SJCRH30 (cell line): Measurements from ENCODE around the gene PROP1. TPM values are rescaled to one million over a fixed set of nuclear protein-coding genes. Genes with fewer than 3 reads are reported as not detected.
"Not testable (repeated sequence)": the region's sequence is repeated elsewhere in the genome, so short reads cannot be mapped to it uniquely, and the experiment has no call there.

ENCODE experiments used
- DNase-seq, 2 experiments: peaks; one replicate each; pipeline ENCODE4 v3.0.0-alpha.2; 2015 to 2020
- H3K27ac ChIP-seq: fragments of 250-450 bp; sonication (Bioruptor Pico); 2 replicates; pipeline ENCODE4 v1.5.1; 2020; ENCODE audit warnings: mild to moderate bottlenecking, moderate library complexity
- H3K27me3 ChIP-seq: fragments of 250-450 bp; sonication (Bioruptor Pico); 2 replicates; pipeline ENCODE4 v1.5.1; 2020; ENCODE audit warnings: mild to moderate bottlenecking, moderate library complexity
- H3K36me3 ChIP-seq: fragments of 250-450 bp; sonication (Bioruptor Pico); 2 replicates; pipeline ENCODE4 v1.5.1; 2020; ENCODE audit warnings: mild to moderate bottlenecking, moderate library complexity
- H3K4me1 ChIP-seq: fragments of 250-450 bp; sonication (Bioruptor Pico); 2 replicates; pipeline ENCODE4 v1.5.1; 2020; ENCODE audit warnings: mild to moderate bottlenecking, moderate library complexity
- H3K4me3 ChIP-seq: fragments of 250-450 bp; sonication (Bioruptor Pico); 2 replicates; pipeline ENCODE4 v1.5.1; 2020; ENCODE audit warnings: mild to moderate bottlenecking, moderate library complexity
- H3K9me3 ChIP-seq: fragments of 250-450 bp; sonication (Bioruptor Pico); replicated peaks from 2 replicates; pipeline ENCODE4 v1.5.1; 2020; ENCODE audit warnings: mild to moderate bottlenecking, moderate library complexity
- total RNA-seq: library from RNA; depleted of rRNA; stranded (reverse); fragments of >200 nt; shearing (Covaris generic); gene quantifications from 2 replicates; pipeline ENCODE4 v1.2.3, GENCODE V29; 2014; rRNA removed

Gene PROP1
- 0.28 and 0.84 TPM in 2 replicates for total RNA-seq

GRCh38 chr5:177995691-177996595, at the start of gene PROP1:
TSS of gene PROP1 (minus strand) at chr5:177996242. CDS start at chr5:177995933, 309 bp downstream.
- DNase-seq, result peak; percentile 28 to 63
- H3K27ac ChIP-seq, result no peak within 1 kb of the TSS
- peaks cover 12% of the 10 kb centered on the region for H3K4me1 ChIP-seq
- H3K36me3 ChIP-seq, result no peaks in the 10 kb centered on the region
- H3K27me3 ChIP-seq, result no peaks in the 10 kb centered on the region
- no peaks in the 10 kb centered on the region for H3K9me3 ChIP-seq
- H3K4me3 ChIP-seq, result no peak within 1 kb of the TSS

GRCh38 chr5:178019379-178020030, 23.5 kb upstream of the PROP1 start:
- not testable (repeated sequence) for H3K4me1 ChIP-seq, H3K4me3 ChIP-seq, H3K36me3 ChIP-seq, H3K27ac ChIP-seq, H3K9me3 ChIP-seq, H3K27me3 ChIP-seq
- peak in 1 of 2 experiments; percentile 96 for DNase-seq

- DNase-seq, H3K27me3 ChIP-seq, H3K4me3 ChIP-seq, H3K27ac ChIP-seq, H3K36me3 ChIP-seq, H3K9me3 ChIP-seq, H3K4me1 ChIP-seq: not testable (repeated sequence)
Observed at GRCh38 chr5:178012758-178013157, 16.7 kb upstream of the PROP1 start.

- H3K36me3 ChIP-seq, H3K9me3 ChIP-seq, H3K27me3 ChIP-seq, H3K27ac ChIP-seq, H3K4me1 ChIP-seq, H3K4me3 ChIP-seq: not testable (repeated sequence)
- peak; percentile 40 to 73 for DNase-seq
Observed at GRCh38 chr5:178011816-178012554, 15.9 kb upstream of the PROP1 start.

GRCh38 chr5:178007272-178007671, 11.2 kb upstream of the PROP1 start:
- H3K36me3 ChIP-seq, H3K9me3 ChIP-seq, H3K27ac ChIP-seq, H3K4me3 ChIP-seq, H3K27me3 ChIP-seq, H3K4me1 ChIP-seq, DNase-seq: not testable (repeated sequence)

GRCh38 chr5:178006536-178007231, 10.6 kb upstream of the PROP1 start:
- H3K9me3 ChIP-seq, DNase-seq, H3K36me3 ChIP-seq, H3K27ac ChIP-seq, H3K27me3 ChIP-seq, H3K4me3 ChIP-seq, H3K4me1 ChIP-seq: not testable (repeated sequence)

- DNase-seq, H3K27me3 ChIP-seq, H3K27ac ChIP-seq, H3K4me3 ChIP-seq, H3K4me1 ChIP-seq, H3K36me3 ChIP-seq, H3K9me3 ChIP-seq: not testable (repeated sequence)
Observed at GRCh38 chr5:178006181-178006535, 10.1 kb upstream of the PROP1 start.

- DNase-seq, result no peak
- no peak overlapping the region for H3K27ac ChIP-seq
- no peak overlapping the region for H3K4me3 ChIP-seq
- no peaks in the 10 kb centered on the region for H3K36me3 ChIP-seq
- H3K27me3 ChIP-seq, result no peaks in the 10 kb centered on the region
- no peaks in the 10 kb centered on the region for H3K9me3 ChIP-seq
- peaks cover 12% of the 10 kb centered on the region for H3K4me1 ChIP-seq
Observed at GRCh38 chr5:177997846-177998245, 1.8 kb upstream of the PROP1 start.

GRCh38 chr5:177997319-177997670, 1.3 kb upstream of the PROP1 start:
- H3K27me3 ChIP-seq, result no peaks in the 10 kb centered on the region
- peaks cover 12% of the 10 kb centered on the region for H3K4me1 ChIP-seq
- no peak overlapping the region for H3K27ac ChIP-seq
- no peak overlapping the region for H3K4me3 ChIP-seq
- H3K36me3 ChIP-seq, result no peaks in the 10 kb centered on the region
- H3K9me3 ChIP-seq, result no peaks in the 10 kb centered on the region
- DNase-seq, result no peak

- no peak overlapping the region for H3K27ac ChIP-seq
- no peaks in the 10 kb centered on the region for H3K9me3 ChIP-seq
- H3K4me3 ChIP-seq, result no peak overlapping the region
- DNase-seq, result no peak
- H3K27me3 ChIP-seq, result no peaks in the 10 kb centered on the region
- H3K4me1 ChIP-seq, result peaks cover 12% of the 10 kb centered on the region
- H3K36me3 ChIP-seq, result no peaks in the 10 kb centered on the region
Observed at GRCh38 chr5:177996660-177997318, 747 bp upstream of the PROP1 start.

GRCh38 chr5:177994561-177995190, 1.4 kb downstream of the PROP1 start:
- Histone ChIP-seq H3K27me3 (no peaks in the 10 kb centered on the region), H3K9me3 (no peaks in the 10 kb centered on the region), H3K36me3 (no peaks in the 10 kb centered on the region), H3K27ac (no peak overlapping the region), H3K4me1 (peaks cover 12% of the 10 kb centered on the region), H3K4me3 (no peak overlapping the region)
- no peak for DNase-seq

- Histone ChIP-seq H3K4me1 (peaks cover 16% of the 10 kb centered on the region), H3K27ac (no peak overlapping the region), H3K36me3 (no peaks in the 10 kb centered on the region), H3K27me3 (no peaks in the 10 kb centered on the region), H3K4me3 (no peak overlapping the region), H3K9me3 (no peaks in the 10 kb centered on the region)
- no peak for DNase-seq
Observed at GRCh38 chr5:177994063-177994462, 2.0 kb downstream of the PROP1 start.

- no peak overlapping the region for H3K27ac ChIP-seq
- no peak for DNase-seq
- H3K4me1 ChIP-seq, result peaks cover 19% of the 10 kb centered on the region
- no peak overlapping the region for H3K4me3 ChIP-seq
- H3K36me3 ChIP-seq, result no peaks in the 10 kb centered on the region
- no peaks in the 10 kb centered on the region for H3K27me3 ChIP-seq
- H3K9me3 ChIP-seq, result no peaks in the 10 kb centered on the region
Observed at GRCh38 chr5:177992466-177992865, 3.6 kb downstream of the PROP1 start.
